GM18867 (cell line): ENCODE measurements around the gene THSD4.
"Not testable (repeated sequence)": the region's sequence is repeated elsewhere in the genome, so short reads cannot be mapped to it uniquely, and the experiment has no call there.

Experiments
- ATAC-seq: cut with Tn5 transposase; IDR thresholded peaks from one replicate; pipeline ENCODE4 v1.9.1; 2021; ENCODE audit warnings: mild to moderate bottlenecking, moderate library complexity; ENCODE audit not compliant: unreplicated experiment

THSD4 gene

GRCh38 chr15:71367737-71368136 lies 252.5 kb downstream of the THSD4 start:
- ATAC-seq = not testable (repeated sequence)

DNA sequence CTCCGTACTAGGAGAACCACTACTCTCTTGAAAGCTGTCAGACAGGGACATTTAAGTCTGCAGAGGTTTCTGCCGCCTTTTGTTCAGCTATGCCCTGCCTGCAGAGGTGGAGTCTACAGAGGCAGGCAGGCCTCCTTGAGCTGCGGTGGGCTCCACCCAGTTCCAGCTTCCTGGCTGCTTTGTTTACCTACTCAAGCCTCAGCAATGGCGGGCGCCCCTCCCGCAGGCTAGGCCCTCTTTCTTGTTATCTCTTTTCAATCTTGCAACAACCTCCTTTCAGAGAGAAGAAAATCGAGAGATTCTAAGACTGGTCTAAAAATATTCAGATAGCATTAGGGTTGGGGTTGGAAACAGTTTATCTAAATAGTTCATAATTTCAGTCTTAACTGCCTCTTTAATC lies 257.5 kb downstream of the THSD4 start:
- ATAC-seq = not testable (repeated sequence)

DNA sequence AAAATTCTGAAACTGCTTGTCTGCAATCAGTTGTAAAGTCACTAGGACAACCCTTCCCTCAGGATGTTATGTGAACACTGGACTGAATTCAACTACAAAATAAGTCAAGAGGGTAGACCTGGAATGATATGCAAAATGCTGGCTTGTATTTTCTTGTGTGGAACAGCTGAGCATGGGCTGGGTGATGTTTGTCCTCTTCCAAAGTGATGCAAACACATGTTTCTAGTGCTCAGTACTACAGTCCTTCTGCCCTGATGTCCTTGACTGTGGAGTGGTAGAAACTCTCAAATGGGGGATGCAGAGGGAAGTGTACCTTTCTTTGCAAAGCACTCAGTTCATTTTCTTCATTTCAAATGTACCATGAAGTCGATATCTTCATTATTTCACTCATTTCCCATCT lies 258.6 kb downstream of the THSD4 start:
- no peak for ATAC-seq

DNA sequence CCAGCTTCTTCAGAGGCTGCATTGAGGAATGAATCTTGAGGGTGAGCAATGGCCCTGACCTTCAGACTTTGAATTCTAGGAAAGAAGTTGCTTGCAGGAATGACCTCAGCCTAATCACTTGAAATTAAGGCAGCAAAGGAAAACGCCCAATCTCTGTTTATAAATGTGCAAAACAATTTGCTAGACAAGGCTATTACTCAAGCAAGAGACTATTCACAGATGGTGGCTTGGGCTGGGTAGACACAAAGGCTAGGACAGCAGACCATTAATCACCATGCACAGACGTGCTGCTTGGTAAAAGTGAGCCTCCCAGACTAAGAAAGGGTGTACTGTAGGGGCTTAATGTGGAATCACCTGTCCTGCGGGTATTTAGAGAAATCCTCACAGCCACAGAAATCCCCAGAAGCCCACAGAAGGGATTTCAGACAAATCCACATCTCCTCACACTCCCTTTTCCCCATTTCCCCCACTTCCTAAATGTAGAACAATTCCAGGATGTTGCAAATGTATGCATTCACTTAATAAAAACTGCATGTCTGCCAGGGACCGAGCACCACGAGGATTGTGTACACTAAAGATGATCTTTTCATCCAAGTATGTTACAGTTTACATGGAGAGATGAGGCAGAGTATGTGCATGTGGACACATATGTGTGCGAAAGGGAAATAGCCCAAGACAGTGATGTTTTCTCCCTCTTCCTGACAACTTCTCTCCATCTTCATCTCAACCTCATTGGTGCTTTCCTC lies 259.5 kb downstream of the THSD4 start:
- ATAC-seq = no peak

DNA sequence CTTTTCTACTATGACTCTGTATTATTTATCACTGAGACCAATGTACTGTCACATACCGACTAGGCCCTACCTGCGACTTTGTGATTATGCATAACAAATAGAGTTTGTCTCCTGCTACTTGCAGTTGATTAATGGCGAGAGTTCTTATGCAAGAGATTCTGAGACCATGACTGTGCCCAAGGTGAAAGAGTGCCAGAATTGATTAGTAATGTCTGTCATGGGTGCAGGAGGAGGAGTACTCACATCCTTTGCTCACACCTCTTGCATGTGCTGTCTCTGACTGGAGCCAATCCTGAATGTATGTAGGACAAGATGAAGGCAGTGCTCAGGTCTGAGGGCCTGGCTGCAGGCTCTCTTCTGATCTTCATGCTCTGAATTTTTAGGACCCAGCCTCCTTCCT lies 260.7 kb downstream of the THSD4 start:
- no peak for ATAC-seq

DNA sequence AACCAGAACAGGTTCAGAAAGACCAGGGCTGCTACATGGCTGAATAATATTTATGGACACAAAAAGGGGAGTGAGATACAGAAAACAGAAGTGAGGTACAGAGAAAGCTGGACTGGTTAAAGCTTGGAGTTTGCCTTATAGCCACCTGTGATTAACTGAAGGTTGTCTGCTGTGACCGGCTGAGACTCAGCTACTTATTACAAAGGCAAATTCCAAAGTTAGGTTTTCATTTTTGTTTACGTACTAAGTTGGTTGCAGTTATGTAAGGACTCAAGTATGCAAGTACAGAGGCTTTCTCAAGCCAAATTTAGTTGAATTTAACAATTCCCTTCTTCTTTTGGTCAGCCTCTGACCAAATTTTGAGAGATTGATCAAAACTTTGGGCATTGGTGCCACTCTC lies 264.6 kb downstream of the THSD4 start:
- no peak for ATAC-seq

DNA sequence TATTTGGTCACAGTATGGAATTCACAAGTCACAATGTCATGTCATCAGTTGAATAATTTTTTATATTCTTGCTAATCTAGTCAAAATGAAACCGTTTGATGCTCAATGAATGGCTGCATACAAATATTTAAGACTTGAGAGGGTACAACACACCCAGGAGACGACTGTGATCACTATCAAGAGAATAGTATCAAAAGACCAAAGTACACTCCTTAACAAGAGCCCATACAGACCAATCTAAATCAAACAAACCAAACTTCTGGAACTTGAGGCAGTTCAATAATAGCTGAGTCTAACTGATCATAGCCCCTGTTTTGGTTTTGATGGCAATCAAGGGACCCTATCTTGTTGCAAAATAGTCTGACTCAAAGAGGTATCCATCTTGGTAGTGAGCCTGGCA lies 265.1 kb downstream of the THSD4 start:
- no peak for ATAC-seq

GRCh38 chr15:71384501-71384900 lies 269.2 kb downstream of the THSD4 start:
- ATAC-seq = no peak

GRCh38 chr15:71385026-71385425 lies 269.8 kb downstream of the THSD4 start:
- no peak for ATAC-seq

GRCh38 chr15:71385457-71385856 lies 270.2 kb downstream of the THSD4 start:
- ATAC-seq = no peak

GRCh38 chr15:71386005-71386404 lies 270.7 kb downstream of the THSD4 start:
- ATAC-seq = no peak

- ATAC-seq = no peak
Measured at GRCh38 chr15:71386448-71387236, 271.4 kb downstream of the THSD4 start.

DNA sequence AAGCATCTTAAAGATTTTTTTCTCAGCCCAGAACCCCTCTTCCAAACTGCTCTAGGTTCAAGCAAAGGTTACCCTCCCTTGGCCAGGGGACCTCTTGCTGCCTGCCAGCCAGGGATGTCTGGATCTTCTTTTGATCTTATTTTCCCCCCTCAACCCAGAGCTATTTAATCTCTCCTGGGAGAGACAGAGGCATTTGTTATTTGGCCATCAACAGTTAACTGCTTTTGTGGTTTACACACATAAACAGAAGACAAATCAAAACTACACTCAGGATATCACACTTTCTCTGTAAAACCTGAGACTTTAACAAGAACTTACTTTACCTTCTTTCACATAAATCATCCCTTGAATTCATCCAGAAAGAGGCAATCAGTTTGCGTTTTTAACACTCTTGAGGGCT lies 272.5 kb downstream of the THSD4 start:
- no peak for ATAC-seq

DNA sequence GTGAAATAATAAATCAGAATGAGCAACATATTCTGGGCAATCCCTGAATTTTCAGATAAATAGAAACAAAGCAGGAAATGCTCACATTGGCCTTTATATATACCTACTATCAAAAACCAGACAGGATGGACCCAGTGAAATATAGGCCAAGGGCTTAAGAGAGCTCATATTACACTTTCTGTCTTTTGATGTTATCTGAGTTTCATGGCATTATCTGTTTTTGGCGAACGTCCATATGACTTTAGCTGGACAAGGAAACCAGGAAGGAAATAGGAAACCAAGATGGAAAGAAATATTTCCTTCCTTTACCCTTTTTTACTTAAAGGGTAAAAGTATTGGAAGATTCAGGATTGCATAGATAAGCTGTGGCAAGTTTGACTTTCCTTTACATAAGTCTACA lies 274.8 kb downstream of the THSD4 start:
- ATAC-seq = no peak

- ATAC-seq = no peak
Measured at GRCh38 chr15:71391421-71392088, 276.3 kb downstream of the THSD4 start.

DNA sequence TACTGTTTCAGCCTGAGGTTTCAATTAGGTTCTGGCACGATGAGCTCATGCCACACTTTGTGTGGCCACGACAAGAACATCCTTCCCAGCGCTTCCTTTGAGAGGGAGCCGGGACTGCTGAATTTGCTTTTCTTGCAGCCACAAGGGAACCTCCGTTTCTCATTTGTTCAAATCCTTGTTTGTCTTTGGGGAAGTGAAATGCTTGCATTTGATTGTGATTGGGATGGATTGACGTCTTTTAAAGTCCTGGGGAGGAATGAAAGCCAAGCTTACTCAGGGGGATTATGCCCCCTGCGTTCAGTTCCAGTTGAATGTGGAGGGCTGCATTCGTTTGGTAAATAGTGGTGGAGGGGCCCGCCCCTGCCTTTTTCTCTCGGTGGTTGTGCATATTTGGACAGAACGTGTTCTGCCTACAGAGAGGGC lies 277.6 kb downstream of the THSD4 start:
- ATAC-seq = no peak

GRCh38 chr15:71393383-71393782 lies 278.1 kb downstream of the THSD4 start:
- ATAC-seq = no peak

GRCh38 chr15:71396536-71397125 lies 281.4 kb downstream of the THSD4 start:
- no peak for ATAC-seq

- ATAC-seq = no peak
Measured at GRCh38 chr15:71397377-71397776, 282.1 kb downstream of the THSD4 start.

- no peak for ATAC-seq
Measured at GRCh38 chr15:71400294-71400693, 285.0 kb downstream of the THSD4 start.

DNA sequence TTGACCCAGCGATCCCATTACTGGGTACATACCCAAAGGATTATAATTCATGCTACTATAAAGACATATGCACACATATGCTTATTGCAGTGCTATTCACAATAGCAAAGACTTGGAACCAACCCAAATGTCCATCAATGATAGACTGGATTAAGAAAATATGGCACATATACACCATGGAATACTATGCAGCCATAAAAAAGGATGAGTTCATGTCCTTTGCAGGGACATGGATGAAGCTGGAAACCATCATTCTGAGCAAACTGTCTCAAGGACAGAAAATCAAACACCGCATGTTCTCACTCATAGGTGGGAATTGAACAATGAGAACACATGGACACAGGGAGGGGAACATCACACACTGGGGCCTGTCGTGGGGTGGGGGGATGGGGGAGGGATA lies 286.5 kb downstream of the THSD4 start:
- ATAC-seq = not testable (repeated sequence)
